HG03571 (cell line): ENCODE measurements around the gene HMSD.
A peak's percentile ranks its signal among the peaks of the same experiment; 100 is the strongest.

ENCODE experiments used
- ATAC-seq: cut with Tn5 transposase; IDR thresholded peaks from one replicate; pipeline ENCODE4 v1.9.1; 2021; ENCODE audit not compliant: unreplicated experiment

Gene HMSD

DNA sequence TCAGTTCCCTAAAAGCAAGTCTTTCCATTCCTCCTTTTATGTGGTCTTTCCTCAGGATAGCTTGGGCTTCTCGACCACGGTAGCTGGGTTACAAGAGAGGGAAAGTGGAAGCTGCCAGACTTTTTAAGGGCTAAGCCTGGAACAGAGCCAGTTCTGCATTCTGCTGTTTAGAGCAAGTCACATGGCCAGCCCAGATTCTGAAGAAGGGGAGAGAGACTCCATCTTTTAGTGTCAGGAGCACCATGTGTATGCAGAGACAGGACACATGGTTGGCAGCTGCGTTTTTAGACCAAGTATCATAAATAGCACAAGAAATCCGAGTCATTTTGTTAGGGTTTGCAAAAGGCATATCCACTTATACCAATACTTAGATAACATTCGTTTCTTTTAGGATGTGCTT is 4.7 kb downstream of the HMSD start:
- no peak for ATAC-seq

DNA sequence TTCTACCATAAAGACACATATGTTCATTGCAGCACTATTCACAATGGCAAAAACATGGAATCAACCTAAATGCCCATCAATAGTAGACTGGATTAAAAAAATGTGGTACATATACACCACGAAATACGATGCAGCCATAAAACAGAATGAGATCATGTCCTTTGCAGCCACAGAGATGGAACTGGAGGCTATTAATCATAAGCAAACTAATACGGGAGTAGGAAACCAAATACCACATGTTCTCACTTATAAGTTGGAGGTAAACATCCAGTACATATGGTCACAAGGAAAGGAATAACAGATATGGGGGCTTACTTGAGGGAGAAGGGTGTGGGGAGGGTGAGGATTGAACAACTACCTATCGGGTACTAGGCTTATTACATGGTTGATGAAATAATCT is 7.7 kb downstream of the HMSD start:
- no peak for ATAC-seq

DNA sequence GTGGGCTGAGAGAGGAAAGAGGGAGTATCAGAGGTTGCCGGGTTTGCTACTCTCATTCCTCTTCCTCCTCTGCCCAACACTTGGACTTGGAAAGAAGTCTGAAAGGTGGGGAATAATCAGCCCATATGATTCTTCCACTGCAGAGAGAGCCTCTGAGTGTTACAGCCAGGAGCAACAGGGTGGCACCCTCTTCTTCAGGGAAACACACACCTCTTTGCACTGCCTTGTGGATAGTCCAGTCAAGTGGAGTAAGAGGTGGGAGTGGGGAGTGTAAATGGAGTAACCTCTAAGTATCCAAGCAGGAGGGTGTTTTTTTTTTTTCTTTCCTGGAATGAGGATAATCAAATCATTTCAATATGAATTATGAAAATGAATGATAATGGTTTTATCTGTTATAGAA is 11.8 kb downstream of the HMSD start:
- no peak for ATAC-seq

DNA sequence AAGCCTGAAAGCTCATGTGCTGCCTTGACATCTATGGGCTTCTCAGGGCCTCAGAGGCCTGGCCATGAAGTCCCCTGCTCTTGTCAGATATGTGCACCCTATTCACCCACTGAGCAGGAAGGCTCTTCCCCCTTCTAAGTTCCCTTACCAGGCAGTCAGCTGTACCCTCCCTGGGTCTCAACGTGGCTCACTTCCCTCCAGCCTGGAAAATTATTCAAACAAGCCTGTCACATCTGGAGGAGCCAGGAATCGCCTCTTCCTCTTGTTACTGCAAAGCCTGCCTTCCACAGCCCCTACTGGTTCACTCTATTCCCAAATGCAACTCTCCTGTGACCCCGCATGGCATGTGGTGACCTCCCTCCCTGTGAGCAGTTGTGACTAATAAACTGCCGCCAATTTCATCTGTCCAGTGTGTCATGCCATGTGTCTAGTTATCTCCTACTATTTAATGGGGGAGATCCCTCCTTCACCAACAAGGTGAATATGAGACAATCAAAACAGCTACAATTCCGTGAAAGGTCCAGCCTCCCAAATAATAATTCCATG is 12.4 kb downstream of the HMSD start:
- no peak for ATAC-seq

DNA sequence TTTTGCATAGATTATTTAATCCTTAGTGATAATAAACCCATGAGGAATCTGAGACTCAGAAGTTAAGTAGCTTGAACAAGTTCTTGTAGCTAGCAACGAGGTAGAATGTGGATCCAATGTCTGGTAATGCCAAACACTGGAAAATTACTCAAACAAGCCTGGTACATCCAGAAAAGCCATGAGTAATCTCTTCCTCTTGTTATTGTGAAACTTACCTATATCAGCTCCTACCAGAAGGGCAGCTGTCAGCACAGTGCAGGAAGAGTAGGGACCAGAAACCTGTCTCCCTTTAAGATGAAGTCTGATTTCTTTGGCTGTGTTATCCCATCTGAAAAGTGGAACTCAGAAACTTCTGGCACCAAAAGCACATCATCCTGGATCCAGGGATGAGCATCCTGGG is 13.0 kb downstream of the HMSD start:
- ATAC-seq: no peak

DNA sequence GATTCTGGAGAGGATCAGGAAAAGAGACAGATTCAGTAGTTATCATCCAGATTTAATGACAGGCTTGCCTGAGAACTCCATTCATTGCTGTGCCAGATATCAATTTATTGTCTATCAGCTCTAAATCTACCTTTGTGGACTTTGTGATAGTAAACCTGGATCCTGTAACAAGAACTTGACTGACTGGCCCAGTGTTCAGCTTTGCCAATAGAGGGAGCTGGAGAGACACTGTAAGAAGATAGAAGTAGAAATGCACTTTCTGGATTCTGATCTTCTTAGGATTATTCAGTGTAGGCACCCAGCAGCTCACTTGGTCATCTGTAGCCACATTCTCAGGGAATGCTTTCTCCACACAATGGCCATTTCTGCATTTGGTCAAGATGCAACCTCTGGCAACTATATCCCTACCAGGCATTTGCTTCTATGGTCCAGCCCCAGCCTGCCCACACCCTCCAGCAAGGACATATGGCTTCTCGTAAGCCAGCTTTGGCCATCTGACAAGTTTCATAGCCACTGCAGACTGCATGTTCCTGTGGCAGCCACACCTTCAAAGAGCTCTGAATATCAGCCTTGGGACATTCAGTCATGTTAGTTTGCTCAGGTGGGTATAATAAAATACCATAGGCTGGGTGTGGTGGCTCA is 14.6 kb downstream of the HMSD start:
- ATAC-seq: no peak

DNA sequence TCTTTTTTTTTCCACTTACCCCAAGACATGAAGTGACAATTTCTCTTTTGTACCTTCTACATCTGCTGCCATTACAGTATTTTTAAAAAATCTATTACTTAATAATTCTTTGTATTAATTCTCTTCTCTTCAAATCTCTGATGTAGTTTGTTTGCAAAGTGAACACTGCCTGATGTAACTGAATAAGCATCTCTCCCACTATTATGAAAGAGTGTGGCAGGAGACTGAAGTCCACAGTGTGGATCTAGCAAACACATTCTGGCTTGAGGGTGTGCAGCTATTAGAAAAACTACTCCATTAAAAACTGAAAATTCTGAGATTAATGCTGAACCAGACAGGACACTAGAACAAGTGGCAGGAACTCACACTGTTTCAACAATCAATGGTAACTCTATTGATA is 15.8 kb downstream of the HMSD start:
- no peak for ATAC-seq

DNA sequence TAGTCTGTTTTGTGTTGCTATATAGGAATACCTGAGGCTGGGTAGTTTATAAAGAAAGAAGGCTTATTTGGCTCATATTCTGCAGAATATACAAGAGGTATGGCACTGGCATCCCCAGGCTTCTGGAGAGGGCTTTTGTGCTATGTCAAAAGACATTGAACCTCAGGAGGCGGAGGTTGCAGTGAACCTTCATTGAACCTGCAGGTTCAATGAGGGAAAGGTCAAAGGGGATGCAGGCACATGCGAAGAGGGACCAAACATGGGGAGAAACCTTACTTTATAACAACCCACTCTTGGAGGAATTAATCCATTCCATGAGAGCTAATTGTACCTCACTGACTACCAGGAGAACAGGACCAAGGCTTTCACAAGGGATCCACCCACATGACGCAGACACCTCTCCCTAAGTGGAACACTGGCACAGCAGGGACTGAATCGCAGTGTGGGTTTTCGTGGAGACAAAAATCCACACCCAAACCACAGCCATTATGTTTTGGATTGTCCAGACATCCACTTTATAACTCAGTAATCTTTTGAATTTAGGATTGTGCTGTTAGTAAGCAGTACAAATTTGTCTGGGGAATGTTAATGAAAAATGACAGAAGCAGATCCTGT is 16.7 kb downstream of the HMSD start:
- ATAC-seq: no peak

DNA sequence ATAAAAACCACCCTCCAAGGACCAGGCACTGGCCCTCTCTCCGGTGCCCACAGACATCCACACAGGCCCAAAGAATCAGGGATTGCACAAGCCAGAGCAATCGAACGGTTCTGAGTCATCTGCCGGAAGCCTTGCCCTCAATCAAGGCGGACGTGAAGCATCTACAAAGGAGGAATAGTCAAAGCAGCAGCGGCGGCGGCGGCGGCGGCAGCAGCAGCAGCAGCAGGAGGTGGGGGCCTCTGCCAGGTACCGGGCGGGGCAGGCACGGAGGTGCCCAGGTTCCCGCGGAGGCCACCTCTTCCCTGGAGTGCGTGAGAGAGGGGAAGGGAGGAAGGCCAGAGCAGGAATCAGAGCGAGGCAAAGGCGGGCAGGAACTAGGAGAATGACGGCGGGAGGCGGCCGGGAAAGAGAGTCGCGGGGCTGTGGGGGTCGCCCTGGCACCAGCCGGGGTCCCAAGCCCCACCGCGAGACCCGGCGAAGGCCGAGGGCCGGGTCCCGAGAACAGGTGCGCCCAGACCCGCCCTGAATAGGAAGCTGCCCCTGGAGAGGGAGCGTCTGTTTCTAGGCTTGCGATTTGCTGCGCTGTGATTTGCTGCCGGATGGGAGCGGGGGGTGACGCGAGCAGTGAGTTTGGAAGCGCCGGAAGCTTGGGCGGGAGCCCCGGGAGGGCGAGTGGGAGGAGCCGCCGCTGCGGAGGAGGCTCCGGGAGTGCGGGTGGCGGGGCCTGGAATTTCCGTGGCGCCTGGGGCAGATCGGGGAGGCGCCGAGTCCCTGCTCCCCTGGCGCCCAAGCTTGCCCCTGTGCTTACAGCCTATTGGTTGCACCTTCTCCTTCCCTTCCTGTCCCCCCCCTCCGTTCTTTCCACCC is 21.1 kb downstream of the HMSD start, which contains the start of gene SERPINB8:
SERPINB8 (plus strand) TSS at position 140 of the 867 bp plus-strand sequence. CDS start 8,228 bp downstream, outside the sequence.
- ATAC-seq: peak; percentile 90

DNA sequence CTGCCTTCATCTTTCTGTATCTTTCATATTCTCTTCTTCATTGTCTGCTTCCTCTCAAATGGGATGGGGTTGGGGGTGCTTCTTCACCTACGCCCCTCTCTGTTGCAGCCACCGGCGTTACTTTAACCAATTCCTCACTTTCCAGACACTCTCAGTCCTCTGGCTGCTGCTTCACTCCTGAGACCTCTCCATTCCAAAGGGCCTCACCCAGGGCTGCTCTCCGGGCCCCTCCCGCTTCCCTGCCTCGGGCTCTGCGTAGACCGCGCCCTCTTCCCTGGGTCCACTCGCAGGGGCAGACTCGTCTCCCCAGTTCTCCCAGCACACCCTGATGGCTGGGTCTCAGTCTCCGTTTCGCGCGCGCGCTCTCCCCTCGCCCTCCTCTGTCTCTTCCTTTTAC is 21.7 kb downstream of the HMSD start:
- peak; percentile 1 for ATAC-seq

DNA sequence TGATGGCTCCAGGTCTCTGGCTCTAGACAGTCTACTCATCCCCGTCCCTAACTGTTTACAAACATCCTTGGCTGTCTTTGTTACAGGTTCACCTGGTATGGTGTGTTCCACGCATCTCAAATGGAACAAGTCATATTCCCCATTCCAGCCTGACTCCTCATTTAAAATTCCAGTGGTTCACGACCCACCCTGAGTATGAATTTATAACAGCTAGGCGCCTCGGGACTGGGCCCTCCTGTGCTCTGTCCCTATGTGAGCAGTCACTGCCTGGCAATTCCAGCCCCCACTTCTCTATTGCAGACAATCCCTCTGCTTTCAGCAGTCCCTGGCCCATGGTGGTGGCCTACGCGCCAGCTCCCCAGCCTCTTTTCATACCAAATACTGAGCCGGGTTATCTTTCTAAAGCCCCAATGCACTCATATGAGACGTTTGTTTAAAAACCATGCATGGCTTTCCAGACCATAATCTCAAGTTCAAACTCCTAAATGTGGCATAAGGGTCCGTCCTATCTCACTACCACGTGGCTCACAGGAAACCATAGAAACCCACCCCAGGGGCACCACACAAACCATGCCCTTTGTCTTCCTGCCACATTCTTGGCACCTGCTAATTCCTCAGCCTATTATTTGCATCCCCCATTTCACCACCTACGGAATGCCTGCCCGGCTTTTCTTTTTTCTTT is 22.4 kb downstream of the HMSD start:
- no peak for ATAC-seq

DNA sequence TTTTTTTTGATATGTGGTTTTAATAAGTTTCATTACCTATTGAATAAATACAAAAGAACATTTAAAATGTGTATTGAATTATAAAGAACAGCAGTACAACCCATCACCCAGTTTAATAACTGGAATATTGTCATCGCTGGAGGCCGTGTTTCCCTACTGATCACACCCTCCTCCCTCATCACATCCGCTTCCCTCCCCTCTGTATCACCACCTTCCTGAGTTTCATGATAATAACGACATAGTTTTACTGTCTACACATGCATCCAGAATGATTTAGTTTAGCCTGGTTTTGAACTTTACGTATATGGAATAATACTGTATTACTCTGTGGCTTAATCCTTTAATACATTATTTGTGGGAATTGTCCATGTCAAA is 22.9 kb downstream of the HMSD start:
- no peak for ATAC-seq

DNA sequence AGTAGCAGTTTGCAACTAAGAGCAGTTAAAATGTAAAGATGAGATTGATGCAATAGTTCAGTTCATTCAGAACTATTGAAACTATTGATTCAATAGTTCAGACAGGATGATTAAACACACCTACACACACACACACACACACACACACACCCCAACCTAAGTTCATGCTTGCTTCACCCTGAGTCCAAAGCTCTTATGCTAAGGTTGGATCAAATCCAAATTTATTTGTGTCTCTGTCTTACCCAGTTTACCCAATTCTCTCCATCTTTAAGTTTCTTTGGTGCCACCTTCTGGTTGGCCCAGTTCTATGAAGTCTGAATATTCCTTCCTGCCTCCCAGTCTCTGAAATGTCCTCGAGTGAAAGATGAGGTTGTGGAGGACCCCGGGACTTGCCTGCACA is 25.9 kb downstream of the HMSD start:
- no peak for ATAC-seq

DNA sequence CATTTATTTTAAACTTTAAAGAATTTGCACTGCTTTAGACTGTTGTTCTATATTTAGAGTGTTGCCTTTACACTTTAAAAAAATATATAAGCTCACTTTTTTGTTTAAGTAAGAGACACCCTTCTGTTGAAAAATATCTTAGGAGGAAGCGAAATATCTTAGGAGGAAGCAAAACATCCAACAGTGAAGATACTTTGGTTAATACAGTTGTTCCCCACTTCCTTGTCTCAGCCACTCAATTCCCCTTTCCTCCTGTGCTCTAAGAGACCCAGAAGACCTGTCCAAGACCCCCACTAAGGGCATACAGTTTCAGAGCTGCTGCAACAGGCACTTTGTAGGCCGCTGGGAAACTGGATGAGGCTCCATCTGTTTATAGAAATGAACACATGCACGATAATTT is 26.5 kb downstream of the HMSD start:
- no peak for ATAC-seq

DNA sequence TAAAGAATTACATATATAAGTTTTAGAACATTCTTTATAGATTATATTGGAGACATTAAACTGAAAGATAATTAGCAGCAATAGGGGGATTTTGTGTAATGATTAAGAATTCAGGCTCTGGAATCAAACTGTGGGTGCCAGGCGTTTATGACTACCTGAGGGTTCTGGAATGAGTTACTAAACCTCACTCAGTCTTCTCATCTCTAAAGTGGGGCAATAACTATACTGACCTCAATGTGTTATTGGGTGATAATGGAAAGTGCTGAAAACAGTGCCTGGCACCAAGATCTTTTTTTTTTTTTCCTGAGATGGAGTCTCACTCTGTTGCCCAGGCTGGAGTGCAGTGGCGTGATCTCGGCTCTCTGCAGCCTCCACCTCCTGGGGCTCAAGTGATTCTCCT is 27.9 kb downstream of the HMSD start:
- no peak for ATAC-seq

DNA sequence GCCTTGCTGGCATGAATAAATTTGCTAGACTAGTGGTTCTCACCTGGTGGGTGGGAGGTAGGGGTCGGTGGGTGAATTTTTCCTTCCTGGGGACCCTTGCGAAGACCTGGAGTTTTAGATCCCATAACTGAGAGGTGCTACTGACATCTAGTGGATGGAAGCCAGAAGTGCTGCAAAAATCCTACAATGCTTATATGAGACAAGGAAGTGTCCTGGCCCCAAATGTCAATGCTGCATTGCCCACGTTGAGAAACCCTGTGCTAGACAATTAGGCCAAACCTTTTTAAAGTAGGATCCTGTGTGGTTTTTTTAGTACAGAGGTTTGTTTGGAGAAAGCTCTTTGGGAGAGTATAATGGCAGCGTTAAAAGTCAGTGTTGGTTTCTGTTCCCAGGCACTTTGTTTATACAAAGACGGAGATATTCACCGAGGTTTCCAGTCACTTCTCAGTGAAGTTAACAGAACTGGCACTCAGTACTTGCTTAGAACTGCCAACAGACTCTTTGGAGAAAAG is 30.4 kb downstream of the HMSD start:
- peak; percentile 68 for ATAC-seq

DNA sequence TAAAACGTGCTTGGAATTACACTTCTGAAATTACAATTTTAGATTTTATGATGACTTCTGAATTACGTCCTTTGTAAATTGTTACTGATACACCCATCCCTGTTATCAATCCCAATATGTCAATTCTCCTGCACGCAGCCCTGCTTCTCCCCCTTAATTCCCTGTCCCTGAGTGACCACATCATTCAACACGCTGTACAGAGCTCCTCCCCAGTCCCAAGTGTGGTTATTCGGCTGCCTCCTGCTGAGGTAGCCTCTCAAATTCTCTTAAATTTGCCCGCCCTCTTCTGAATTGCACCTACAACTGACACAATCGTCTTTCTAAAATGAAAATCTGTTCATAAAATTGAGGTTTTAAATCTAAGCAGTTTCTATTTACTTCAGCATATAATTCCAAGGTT is 30.9 kb downstream of the HMSD start:
- ATAC-seq: no peak

DNA sequence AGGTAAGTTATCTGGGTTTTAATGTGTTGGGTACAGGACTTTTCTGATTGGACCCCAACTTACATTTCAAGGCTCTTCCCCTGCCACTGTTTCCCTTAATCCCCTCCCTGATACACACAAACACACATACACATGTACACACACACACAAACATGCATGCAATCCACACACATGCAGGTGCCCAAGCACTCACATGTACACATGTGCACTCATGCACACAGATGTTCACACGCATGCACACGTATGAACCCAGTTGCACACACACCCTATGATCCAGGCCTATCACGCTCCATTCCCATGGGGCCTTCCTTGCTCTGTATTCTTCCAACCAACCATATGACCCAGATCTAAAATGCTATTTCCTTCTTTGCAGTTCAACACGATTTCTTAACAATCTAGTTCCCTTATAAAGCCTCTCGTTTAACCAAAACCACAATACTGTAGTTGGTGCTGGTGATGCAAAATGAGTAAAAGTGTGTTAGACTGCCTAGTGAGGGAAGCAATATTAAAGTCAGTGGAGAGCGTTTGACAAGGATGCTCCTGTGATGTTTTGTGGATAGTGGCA is 31.9 kb downstream of the HMSD start:
- ATAC-seq: no peak

DNA sequence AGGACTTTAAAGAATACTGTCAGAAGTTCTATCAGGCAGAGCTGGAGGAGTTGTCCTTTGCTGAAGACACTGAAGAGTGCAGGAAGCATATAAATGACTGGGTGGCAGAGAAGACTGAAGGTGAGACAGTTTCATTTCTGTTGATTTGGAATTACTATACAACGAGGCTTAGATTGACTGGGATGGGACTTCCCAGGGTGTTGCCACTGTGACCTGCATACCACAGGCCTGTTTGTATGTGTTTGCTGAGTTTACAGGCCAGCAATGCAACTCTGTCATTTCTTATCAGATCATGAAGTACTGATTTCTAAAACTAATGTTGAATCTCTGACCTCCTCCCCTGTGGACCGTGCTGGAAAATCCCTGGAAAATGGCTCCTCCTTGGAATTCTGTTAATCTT is 32.6 kb downstream of the HMSD start:
- no peak for ATAC-seq

DNA sequence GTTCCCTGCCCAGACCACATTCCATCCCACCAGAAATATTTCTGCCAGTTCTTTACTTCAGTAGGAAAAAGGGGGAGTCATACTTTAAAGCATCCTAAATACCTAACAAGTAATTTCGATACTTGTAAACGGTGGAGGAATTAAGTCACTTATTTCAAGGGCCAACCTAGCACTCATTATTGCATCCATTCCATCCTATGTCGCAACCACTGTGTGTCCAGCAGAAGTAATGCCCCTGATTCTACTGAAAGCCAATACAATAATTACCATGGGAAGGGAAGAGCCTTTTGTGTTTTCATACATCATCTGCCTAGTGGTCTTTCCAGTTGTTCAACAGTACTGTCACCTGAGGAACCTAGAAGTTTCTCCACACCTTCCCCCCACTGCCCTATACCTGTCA is 33.3 kb downstream of the HMSD start:
- ATAC-seq: no peak

DNA sequence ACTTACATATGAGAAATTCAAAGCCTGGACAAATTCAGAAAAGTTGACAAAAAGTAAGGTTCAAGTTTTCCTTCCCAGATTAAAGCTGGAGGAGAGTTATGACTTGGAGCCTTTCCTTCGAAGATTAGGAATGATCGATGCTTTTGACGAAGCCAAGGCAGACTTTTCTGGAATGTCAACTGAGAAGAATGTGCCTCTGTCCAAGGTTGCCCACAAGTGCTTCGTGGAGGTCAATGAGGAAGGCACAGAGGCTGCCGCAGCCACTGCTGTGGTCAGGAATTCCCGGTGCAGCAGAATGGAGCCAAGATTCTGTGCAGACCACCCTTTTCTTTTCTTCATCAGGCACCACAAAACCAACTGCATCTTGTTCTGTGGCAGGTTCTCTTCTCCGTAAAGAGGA is 37.8 kb downstream of the HMSD start:
- no peak for ATAC-seq
